HepG2 (cell line): ENCODE results near the gene SH3GLB2. TPM values are rescaled to one million over a fixed set of nuclear protein-coding genes. Genes with fewer than 3 reads are reported as not detected.

Source experiments
- ATAC-seq: fragments of 200-7000 bp; cut with Tn5 transposase; 3 replicates; pipeline ENCODE4 v1.9.1; 2020; ENCODE audit warnings: mild to moderate bottlenecking, moderate library complexity
- BruUV-seq: library from RNA; stranded (reverse); fragments of 400-500 nt; replicated peaks from 2 replicates; lab custom pipeline; 2021; lab: Mats Ljungman, UMichigan
- CTCF ChIA-PET: fragments of 300-600 bp; formaldehyde crosslinking; extraction: SDS; loops from one replicate; lab custom pipeline; 2021; ENCODE audit warnings: low total read pairs, inconsistent platforms, low intra/inter-chr PET ratio; lab: Yijun Ruan, JAX
- POLR2A ChIA-PET: fragments of 350-600 bp; sonication (Branson Sonifier 250); formaldehyde crosslinking; loops from one replicate; lab custom pipeline; 2020; ENCODE audit warnings: antibody characterized with exemption, inconsistent platforms; lab: Yijun Ruan, JAX
- DNase-seq: peaks from one replicate; pipeline ENCODE4 v3.0.0-alpha.2; 2015; ENCODE audit warnings: low spot score
- FAIRE-seq: peaks from 3 replicates; lab custom pipeline; 2011; peaks lifted over from hg19 to GRCh38; lab: Jason Lieb, UNC
- H2AFZ ChIP-seq: one replicate; pipeline ENCODE4 v1.6.1; 2011; ENCODE audit warnings: low read length, inconsistent platforms
- H3K27ac ChIP-seq: fragments of 300-600 bp; 3 replicates; pipeline ENCODE4 v1.8.0; 2011; ENCODE audit warnings: mixed run types, mild to moderate bottlenecking, mixed read lengths, low read length, inconsistent platforms; ENCODE audit not compliant: insufficient read depth; ENCODE audit errors: extremely low read length
- H3K27me3 ChIP-seq, 2 experiments: fragments of 200-600 bp in 1 of 2; 2 replicates in 1 of 2; 3 replicates in 1 of 2; pipeline versions ENCODE4 v1.6.0 to v1.8.0; 2011; ENCODE audit warnings: low read length in 2 of 2, mild to moderate bottlenecking in 2 of 2, moderate library complexity in 2 of 2, inconsistent platforms in 1 of 2; ENCODE audit not compliant: insufficient read depth in 2 of 2, control insufficient read depth in 1 of 2
- H3K36me3 ChIP-seq, 2 experiments: fragments of 200-600 bp in 1 of 2; replicated peaks in 1 of 2; 2 replicates in 1 of 2; 3 replicates in 1 of 2; pipeline versions ENCODE4 v1.5.1 to v1.8.0; 2011; ENCODE audit warnings: low read length in 2 of 2, inconsistent platforms in 1 of 2; ENCODE audit not compliant: insufficient read depth in 2 of 2, control insufficient read depth in 1 of 2
- H3K4me1 ChIP-seq: 2 replicates; pipeline ENCODE4 v1.5.1; 2012; ENCODE audit warnings: low read length, inconsistent platforms; ENCODE audit not compliant: insufficient read depth
- H3K4me2 ChIP-seq: 2 replicates; pipeline ENCODE4 v1.6.0; 2011; ENCODE audit warnings: low read depth, low read length, inconsistent platforms
- H3K4me3 ChIP-seq, 3 experiments: fragments of 200-600 bp in 1 of 3; sonication (generic), shearing (Covaris generic) in 1 of 3; replicated peaks in 1 of 3; 2 replicates each; pipeline ENCODE4 v1.5.1; 2011 to 2016; ENCODE audit warnings: low read length in 3 of 3, inconsistent platforms in 2 of 3, low read depth in 2 of 3, mild to moderate bottlenecking in 2 of 3, control low read depth in 1 of 3, mixed read lengths in 1 of 3; ENCODE audit not compliant: insufficient read depth in 1 of 3
- H3K79me2 ChIP-seq: one replicate; pipeline ENCODE4 v1.6.1; 2011; ENCODE audit warnings: low read length, inconsistent platforms; ENCODE audit not compliant: insufficient read depth
- H3K9ac ChIP-seq: 2 replicates; pipeline ENCODE4 v1.6.0; 2011; ENCODE audit warnings: mild to moderate bottlenecking, low read depth, low read length, inconsistent platforms; ENCODE audit not compliant: insufficient read depth
- H3K9me3 ChIP-seq: 2 replicates; pipeline ENCODE4 v1.5.1; 2012; ENCODE audit warnings: mild to moderate bottlenecking, low read length
- H4K20me1 ChIP-seq: 2 replicates; pipeline ENCODE4 v1.6.0; 2011; ENCODE audit warnings: inconsistent platforms, mild to moderate bottlenecking, low read length, moderate library complexity; ENCODE audit not compliant: insufficient read depth
- CENPBD1 ChIP-seq: sonication (generic); formaldehyde crosslinking; IDR thresholded peaks from 2 replicates; pipeline ENCODE4 v1.8.0; 2022; ENCODE audit warnings: missing genetic modification reagents, low read depth, mild to moderate bottlenecking, borderline replicate concordance
- ETV6 ChIP-seq: sonication (generic); formaldehyde crosslinking; conservative IDR thresholded peaks from 2 replicates; pipeline ENCODE4 v1.4.0; 2020; ENCODE audit warnings: missing genetic modification reagents
- SATB2 ChIP-seq: sonication (generic); formaldehyde crosslinking; IDR thresholded peaks from 2 replicates; pipeline ENCODE4 v1.5.0; 2020; ENCODE audit warnings: missing genetic modification reagents
- SP140L ChIP-seq: sonication (generic); formaldehyde crosslinking; IDR thresholded peaks from 2 replicates; pipeline ENCODE4 v1.4.0; 2020; ENCODE audit warnings: missing genetic modification reagents, borderline replicate concordance
- UBTF ChIP-seq: sonication (generic); formaldehyde crosslinking; IDR thresholded peaks from 2 replicates; pipeline ENCODE4 v1.4.0; 2020; ENCODE audit warnings: mild to moderate bottlenecking, missing genetic modification reagents
- ZBTB33 ChIP-seq: sonication (generic); formaldehyde crosslinking; IDR thresholded peaks from 2 replicates; pipeline ENCODE4 v1.4.0; 2020; ENCODE audit warnings: missing genetic modification reagents
- ZFP62 ChIP-seq: sonication (generic); formaldehyde crosslinking; IDR thresholded peaks from 2 replicates; pipeline ENCODE4 v1.4.0; 2020; ENCODE audit warnings: missing genetic modification reagents
- ZNF543 ChIP-seq: sonication (generic); formaldehyde crosslinking; IDR thresholded peaks from 2 replicates; pipeline ENCODE4 v1.4.0; 2020; ENCODE audit warnings: mild to moderate bottlenecking, missing genetic modification reagents
- ZNF839 ChIP-seq: sonication (generic); formaldehyde crosslinking; IDR thresholded peaks from 2 replicates; pipeline ENCODE4 v1.4.0; 2020; ENCODE audit warnings: missing genetic modification reagents, mild to moderate bottlenecking, borderline replicate concordance
- ZNF850 ChIP-seq: sonication (generic); formaldehyde crosslinking; conservative IDR thresholded peaks from 2 replicates; pipeline ENCODE4 v1.9.0; 2021; ENCODE audit warnings: mild to moderate bottlenecking, missing genetic modification reagents
- ZXDC ChIP-seq: sonication (generic); formaldehyde crosslinking; IDR thresholded peaks from 2 replicates; pipeline ENCODE4 v1.5.0; 2020; ENCODE audit warnings: mild to moderate bottlenecking, missing genetic modification reagents
- WGBS: methylation state at CpG from one replicate; pipeline ENCODE4 v1.1.6; 2017; ENCODE audit warnings: low lambda C conversion rate; 5-methylcytosine and 5-hydroxymethylcytosine counted together
- in situ Hi-C: cut with HindIII; loops from 2 replicates; pipeline ENCODE4 v1.10.0; 2017; ENCODE audit warnings: low pct_unique_long_range_greater_than_20kb; ENCODE audit not compliant: extremely low pct_ligation_motif_present
- intact Hi-C: fragments of 100-400 bp; cut with micrococcal nuclease; formaldehyde crosslinking; loops from one replicate; pipeline ENCODE4 v1.10.0; 2022; ENCODE audit not compliant: unreplicated experiment
- polyA plus RNA-seq, 8 experiments: library from polyadenylated mRNA; depleted of rRNA in 3 of 8; stranded (reverse) in 7 of 8; unstranded in 1 of 8; fragments of >200 nt; fragmentation: Illumina TruSeq in 4 of 8; extraction: Trizol in 4 of 8; gene quantifications; 2 replicates each; pipeline versions ENCODE4 v1.2.1 to v1.2.3, GENCODE V29; 2011 to 2016; ENCODE audit warnings: low read depth in 4 of 8, missing spikeins in 1 of 8, mixed read lengths in 1 of 8; ENCODE audit not compliant: insufficient read depth in 1 of 8
- total RNA-seq, 5 experiments: library from RNA; depleted of rRNA; stranded (reverse); fragments of >200 nt; fragmentation: Illumina TruSeq; extraction: Trizol; gene quantifications; 2 replicates each; pipeline ENCODE4 v1.2.3, GENCODE V29; 2016; ENCODE audit warnings: low read depth in 1 of 5
- TF ChIP-seq, protein P1 (sequence below): IDR thresholded peaks from 2 replicates; pipeline ENCODE4 v1.6.1; 2012; ENCODE audit warnings: low read length, improper control_type of control experiment

SH3GLB2 gene
- total and polyA plus RNA-seq, 2 of the 13 experiments (the other 11 are each of a cell fraction or from before 2014, with no cell fraction given) = 24.0 to 40.6 TPM

DNA sequence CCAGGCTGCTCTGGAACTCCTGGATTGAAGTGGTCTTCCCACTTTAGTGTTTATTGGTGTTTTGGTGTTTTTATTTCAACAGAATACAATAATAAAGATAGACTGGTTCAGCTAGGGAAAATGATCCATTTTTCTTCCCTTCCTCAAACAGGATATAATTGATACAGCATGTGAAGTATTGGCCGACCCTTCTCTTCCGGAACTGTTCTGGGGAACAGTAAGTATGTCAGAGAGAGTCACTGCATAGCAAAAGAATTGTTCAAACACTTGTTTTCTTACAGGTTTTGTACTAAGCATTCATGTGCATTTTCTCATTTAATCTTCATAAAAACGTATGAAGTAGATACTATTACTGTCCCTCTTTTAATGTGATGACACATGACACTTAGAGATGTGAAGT is 49.0 kb downstream of the SH3GLB2 start (continued):
- TF ChIP-seq ZXDC (CRISPR knock-in tag) (no peak), SP140L (CRISPR knock-in tag) (no peak), ETV6 (no peak), ZNF839 (no peak), ZNF850 (no peak), SATB2 (CRISPR knock-in tag) (no peak)

GRCh38 chr9:128972956-128973355 is 55.2 kb downstream of the SH3GLB2 start:
- FAIRE-seq (no peak), ATAC-seq (no peak), DNase-seq (no peak)
- no peaks in the 10 kb centered on the region for H4K20me1 ChIP-seq
- H3K9ac ChIP-seq = no peak overlapping the region
- no peak overlapping the region for H3K4me3 ChIP-seq
- H3K27me3 ChIP-seq = no peaks in the 10 kb centered on the region
- BruUV-seq = no TSS peak
- H2AFZ ChIP-seq = no peak overlapping the region
- intact Hi-C loops (no loop called here), in situ Hi-C loops (no loop called here)
- H3K4me2 ChIP-seq = no peak overlapping the region
- ChIA-PET CTCF (no interaction called here), POLR2A (no interaction called here)
- H3K36me3 ChIP-seq = peaks cover 17 to 89% of the 10 kb centered on the region in 2 experiments
- H3K9me3 ChIP-seq = no peaks in the 10 kb centered on the region
- H3K79me2 ChIP-seq = no peaks in the 10 kb centered on the region
- 92% methylated on average over 4 of the region's 4 CpGs for WGBS
- H3K27ac ChIP-seq = no peak overlapping the region
- H3K4me1 ChIP-seq = no peaks in the 10 kb centered on the region
- TF ChIP-seq, protein P1, sequence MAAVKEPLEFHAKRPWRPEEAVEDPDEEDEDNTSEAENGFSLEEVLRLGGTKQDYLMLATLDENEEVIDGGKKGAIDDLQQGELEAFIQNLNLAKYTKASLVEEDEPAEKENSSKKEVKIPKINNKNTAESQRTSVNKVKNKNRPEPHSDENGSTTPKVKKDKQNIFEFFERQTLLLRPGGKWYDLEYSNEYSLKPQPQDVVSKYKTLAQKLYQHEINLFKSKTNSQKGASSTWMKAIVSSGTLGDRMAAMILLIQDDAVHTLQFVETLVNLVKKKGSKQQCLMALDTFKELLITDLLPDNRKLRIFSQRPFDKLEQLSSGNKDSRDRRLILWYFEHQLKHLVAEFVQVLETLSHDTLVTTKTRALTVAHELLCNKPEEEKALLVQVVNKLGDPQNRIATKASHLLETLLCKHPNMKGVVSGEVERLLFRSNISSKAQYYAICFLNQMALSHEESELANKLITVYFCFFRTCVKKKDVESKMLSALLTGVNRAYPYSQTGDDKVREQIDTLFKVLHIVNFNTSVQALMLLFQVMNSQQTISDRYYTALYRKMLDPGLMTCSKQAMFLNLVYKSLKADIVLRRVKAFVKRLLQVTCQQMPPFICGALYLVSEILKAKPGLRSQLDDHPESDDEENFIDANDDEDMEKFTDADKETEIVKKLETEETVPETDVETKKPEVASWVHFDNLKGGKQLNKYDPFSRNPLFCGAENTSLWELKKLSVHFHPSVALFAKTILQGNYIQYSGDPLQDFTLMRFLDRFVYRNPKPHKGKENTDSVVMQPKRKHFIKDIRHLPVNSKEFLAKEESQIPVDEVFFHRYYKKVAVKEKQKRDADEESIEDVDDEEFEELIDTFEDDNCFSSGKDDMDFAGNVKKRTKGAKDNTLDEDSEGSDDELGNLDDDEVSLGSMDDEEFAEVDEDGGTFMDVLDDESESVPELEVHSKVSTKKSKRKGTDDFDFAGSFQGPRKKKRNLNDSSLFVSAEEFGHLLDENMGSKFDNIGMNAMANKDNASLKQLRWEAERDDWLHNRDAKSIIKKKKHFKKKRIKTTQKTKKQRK = no peak
- TF ChIP-seq ZNF543 (CRISPR knock-in tag) (no peak), ZBTB33 (CRISPR knock-in tag) (no peak), UBTF (CRISPR knock-in tag) (no peak), CENPBD1 (CRISPR knock-in tag) (no peak), ZFP62 (CRISPR knock-in tag) (no peak)
